ENCODE measurements around the gene TADA2A.
"Not testable (repeated sequence)": the region's sequence is repeated elsewhere in the genome, so short reads cannot be mapped to it uniquely, and the experiment has no call there.

Gene TADA2A

DNA sequence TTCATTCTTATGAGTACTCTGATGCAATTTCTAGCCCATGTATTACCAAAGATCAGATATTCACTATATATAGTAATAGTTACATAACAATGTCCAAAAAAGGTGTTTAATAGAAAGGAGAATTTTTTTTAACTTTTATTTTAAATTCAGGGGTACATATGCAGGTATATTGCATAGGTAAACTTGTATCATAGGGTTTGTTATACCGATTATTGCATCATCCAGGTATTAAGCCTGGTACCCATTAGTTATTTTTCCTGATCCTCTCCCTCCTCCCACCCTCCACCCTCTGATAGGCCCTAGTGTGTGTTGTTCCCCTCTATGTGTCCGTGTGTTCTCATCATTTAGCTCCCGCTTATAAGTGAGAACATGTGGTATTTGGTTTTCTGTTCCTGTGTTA is 51.1 kb downstream of the TADA2A start:
- not testable (repeated sequence) for DNase-seq (ENCODE audit: extremely low read depth in 1 of 2, low read depth in 1 of 2)

DNA sequence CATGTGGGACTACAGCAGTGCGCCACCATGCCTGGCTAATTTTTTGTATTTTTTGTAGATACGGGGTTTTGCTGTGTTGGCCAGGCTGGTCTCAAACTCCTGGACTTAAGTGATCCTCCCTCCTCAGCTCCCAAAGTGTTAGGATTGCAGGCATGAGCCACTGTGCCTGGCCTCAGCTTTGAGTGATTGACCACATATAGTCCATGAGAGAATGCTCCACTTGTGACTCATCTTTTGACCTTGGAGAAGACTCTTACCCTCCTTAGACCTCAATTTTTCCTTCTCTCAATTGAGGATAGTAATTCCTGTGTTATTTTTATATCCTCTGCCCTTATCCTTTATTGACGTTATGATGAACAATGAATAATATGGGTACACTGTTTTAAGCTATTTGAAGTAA is 52.1 kb downstream of the TADA2A start:
- no peak for DNase-seq (ENCODE audit: extremely low read depth in 1 of 2, low read depth in 1 of 2)

DNA sequence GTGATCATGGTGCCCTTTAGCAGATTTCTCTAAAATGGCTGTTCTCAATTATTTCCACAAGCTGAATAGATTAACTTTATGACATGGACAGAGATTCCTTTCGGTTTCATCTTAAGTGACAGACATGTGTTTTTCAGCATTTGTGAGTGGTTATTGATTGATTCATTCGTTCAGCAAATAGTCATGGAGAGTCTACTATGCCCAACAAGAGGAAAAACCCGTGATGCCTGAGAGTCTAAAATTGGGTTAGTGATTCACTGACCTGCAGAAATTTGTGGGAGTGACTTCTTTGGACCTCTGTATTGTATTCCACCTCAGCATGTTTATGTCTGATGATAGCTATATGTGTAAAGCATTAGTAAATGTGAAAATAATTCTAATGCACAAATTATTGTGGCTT is 55.0 kb downstream of the TADA2A start:
- no peak for DNase-seq (ENCODE audit: extremely low read depth in 1 of 2, low read depth in 1 of 2)

DNA sequence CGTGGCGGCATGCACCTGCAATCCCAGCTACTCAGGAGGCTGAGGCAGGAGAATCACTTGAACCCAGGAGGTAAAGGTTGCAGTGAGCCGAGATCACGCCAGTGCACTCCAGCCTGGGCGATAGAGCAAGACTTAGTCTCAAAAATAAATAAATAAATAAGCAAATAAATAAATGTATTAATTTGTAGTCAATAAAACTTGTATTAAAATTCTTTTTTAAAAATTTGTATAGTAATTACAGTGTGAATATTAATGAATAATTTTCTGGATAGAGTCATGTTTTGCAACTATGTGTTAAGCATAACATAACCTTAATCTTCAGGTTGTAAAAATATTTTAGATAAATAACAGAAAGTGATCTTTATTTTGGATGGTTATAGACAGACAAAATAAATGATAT is 55.8 kb downstream of the TADA2A start:
- no peak for DNase-seq (ENCODE audit: extremely low read depth in 1 of 2, low read depth in 1 of 2)

DNA sequence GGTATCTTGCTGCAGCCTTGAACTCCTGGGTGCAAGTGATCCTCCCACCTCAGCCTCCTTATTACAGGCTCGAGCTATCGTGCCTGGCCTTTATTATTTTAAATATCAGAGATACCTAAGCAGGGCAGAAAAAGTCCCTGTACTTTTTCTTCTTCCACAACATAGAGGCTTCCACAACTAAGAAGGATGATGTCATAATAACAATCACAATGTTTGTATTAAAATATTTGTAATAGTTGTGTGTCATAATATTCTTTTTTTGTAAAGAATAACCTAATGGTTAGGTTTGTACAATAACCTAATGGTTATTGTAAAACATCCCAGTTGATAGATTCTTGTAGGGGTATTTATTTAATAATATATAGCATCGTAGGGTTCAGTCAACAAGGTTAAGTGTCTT is 56.4 kb downstream of the TADA2A start:
- no peak for DNase-seq (ENCODE audit: extremely low read depth in 1 of 2, low read depth in 1 of 2)

DNA sequence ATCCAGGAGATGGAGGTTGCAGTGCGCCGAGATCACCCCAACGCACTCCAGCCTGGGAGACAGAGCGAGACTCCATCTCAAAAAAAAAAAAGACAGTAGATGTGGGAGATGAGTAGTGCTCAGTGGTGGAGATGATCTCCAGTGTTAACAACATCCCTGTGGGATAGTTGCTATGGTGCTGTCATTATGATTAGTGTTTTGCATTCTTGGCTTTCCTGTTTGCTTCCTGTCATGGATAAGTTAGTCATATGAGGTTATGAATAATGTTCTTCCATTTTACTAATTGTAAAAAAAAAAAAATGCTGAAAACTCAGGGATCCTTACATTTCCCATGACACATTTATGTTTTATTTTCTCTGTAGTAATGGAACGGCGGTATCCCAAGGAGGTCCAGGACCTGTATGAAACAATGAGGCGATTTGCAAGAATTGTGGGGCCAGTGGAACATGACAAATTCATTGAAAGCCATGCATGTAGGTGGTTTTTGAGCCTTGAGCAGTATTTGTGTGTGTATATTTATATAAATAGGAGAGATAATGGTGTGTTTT is 58.5 kb downstream of the TADA2A start:
- DNase-seq (ENCODE audit: extremely low read depth in 1 of 2, low read depth in 1 of 2) = no peak

DNA sequence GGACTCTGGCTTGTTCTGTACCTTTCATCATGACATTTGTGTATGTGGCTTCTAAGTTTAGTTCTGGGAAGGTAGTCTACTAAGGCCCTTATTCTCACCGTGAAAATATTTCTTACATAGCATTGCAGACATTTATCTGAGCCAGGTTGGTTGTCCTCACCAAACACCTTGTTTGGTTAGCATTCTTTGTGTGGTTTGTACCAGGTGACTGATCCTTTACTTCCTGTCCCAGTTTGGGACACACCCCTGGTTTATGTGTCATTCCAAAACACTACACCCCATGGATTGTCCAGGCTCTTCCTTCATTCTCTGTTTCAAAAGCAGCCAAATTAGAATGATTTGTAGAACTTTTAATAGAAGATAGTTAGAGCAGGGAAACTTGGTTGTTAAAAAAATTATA is 59.8 kb downstream of the TADA2A start:
- no peak for DNase-seq (ENCODE audit: extremely low read depth in 1 of 2, low read depth in 1 of 2)

DNA sequence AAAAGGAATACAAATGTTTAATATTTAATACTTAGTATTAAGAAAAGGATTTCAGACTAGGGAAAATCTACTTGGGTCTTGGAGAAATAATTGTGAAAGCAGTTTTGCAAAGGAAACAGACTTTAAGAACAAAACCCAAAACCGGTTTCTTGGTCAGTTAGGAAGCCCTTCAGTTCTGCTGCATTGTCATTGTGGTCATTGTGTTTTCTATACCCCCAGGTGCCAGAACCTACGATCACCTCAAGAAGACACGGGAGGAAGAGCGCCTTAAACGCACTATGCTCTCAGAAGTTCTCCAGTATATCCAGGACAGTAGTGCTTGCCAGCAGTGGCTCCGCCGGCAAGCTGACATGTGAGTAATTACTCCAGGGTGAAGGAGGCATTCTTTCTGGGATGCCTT is 63.5 kb downstream of the TADA2A start:
- DNase-seq (ENCODE audit: extremely low read depth in 1 of 2, low read depth in 1 of 2) = no peak

DNA sequence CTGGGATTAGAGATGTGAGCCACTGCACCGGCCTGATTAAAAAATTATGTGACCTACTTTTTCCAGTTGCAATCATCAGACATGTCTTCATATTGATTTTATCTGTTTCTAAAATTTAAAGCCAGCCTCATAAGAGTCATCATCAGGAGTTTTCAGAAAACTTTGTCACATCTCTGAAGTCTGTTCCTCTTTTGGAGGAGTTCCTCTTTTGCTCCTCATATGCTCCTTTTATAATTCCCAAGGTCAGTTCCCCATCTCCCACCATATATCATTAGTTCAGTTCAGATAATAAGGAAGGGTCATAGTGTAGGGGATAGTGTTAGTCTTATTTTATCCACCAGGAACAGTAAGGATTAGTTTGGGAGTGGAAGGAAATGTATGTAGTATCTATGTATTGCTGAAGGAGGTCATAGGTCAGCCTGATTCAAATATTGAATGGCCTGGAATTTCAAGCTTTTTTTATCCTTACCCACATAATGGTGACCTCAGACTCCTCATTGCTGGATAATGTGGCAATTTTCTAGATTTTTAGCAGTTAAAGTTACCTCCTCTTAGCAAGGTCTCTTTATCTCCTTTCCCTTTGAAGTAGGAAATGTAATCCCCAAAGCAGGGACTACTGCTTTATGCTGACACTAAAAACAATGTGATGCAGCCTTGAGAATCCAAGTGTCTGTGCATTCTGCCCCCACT is 69.2 kb downstream of the TADA2A start:
- DNase-seq (ENCODE audit: extremely low read depth in 1 of 2, low read depth in 1 of 2) = no peak

DNA sequence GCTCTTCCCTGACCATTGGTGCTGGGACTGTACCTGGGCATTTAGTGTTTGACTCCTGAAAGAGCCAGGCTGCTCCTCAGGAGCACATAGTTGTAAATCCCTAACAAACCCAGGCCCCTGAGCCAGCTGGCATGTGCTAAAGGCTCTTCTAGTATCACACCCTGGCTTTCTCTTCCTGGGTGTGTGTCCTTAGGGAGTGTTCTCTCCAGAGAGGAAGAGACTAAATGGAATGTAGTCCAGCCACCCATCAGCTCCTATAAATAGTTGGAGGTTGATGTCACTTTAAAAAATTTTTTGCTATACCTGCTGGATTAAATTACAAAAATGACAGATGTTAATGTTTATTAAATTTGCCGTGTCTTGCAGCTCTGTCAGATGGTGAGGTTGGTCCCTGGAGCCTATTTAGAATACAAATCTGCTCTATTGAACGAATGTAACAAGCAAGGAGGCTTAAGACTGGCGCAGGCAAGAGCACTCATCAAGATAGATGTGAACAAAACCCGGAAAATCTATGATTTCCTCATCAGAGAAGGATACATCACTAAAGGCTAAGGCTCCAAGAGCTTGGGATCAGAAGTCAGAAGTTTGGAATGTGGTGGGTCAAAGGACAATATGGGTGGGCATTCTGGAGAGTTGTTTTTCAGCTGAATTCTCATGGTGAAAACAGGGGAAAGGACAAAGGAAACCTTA is 69.9 kb downstream of the TADA2A start:
- no peak for DNase-seq (ENCODE audit: extremely low read depth in 1 of 2, low read depth in 1 of 2)

DNA sequence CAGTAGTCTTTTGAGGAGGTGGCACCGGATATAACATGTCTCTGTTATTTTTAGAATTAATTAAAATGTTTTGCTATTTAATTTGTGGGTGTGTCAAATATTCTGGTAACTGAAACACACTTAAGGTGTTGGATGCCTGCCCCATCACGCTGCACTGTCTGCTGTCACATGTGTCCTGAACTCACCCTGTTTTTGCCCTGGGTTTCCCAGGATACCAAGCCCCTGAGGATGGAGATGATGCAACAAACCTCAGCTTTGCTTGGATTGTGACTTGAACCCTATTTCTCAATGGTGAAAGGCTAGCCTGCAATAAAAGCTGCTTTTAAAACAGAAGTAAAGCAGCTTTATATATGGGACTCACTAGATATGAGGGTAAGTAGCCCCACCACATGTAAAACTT is 71.5 kb downstream of the TADA2A start:
- no peak for DNase-seq (ENCODE audit: extremely low read depth in 1 of 2, low read depth in 1 of 2)

DNA sequence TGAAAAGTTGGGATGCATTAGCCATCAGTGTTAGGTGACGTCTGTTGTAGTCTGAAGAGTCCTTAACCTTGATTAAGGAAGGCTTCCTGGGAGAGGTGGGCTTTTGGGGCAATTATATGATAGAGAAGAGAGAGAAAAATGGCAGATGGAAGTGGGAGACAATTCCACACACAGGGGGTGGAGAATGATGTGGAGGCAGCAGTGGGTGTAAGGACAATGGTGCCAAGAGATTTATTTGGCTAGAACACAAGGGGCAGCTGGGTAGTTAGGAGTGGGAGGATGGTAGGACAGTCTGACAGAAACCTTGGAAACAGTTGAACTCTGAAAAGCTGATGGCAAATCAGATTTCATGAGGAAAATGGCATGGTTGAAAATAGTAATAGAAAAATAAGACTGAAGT is 72.3 kb downstream of the TADA2A start:
- no peak for DNase-seq (ENCODE audit: extremely low read depth in 1 of 2, low read depth in 1 of 2)

DNA sequence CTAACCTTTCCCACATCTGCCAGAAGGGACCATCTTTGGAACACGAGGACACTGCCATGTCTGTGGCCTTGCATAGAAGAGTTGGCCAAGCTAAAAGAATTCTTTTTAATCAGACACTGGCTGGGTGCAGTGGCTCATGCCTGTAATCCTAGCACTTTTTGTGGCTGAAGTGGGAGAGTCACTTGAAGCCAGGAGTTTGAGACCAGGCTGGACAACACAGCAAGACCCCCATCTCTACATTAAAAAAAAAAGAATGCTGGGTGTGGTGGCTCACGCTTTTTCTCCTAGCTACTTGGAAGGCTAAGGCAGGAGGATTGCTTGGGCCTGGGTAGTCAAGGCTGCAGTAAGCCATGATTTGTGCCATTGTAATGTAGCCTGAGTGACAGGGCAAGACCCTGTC is 73.7 kb downstream of the TADA2A start:
- DNase-seq (ENCODE audit: extremely low read depth in 1 of 2, low read depth in 1 of 2) = no peak

DNA sequence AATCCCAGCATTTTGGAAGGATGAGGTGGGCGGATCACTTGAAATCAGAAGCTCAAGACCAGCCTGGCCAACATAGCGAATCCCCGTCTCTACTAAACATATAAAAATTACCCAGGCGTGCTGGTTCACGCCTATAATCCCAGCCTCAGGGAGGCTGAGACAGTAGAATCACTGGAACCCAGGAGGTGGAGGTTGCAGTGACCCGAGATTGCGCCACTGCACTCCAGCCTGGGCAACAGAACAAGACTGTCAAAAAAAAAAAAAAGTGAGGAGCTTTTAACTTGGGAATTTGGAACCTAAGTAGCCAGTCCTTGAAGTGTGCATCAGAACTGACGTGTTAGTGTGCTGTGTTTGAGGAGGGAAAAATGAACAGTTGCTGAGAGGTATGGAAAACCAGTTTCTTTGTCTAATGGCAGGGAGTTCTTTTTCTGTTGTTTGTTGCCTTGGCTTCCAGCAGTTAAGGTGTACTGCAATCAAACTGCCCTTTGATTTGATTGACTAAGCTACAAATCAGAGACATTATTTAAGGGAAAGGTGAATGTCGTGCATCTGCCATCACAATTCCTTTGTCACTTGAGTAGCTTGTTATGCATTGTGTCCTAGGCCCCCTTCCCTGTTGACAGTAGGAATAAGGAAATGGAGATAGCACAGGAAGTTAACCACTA is 74.4 kb downstream of the TADA2A start:
- no peak for DNase-seq (ENCODE audit: extremely low read depth in 1 of 2, low read depth in 1 of 2)

DNA sequence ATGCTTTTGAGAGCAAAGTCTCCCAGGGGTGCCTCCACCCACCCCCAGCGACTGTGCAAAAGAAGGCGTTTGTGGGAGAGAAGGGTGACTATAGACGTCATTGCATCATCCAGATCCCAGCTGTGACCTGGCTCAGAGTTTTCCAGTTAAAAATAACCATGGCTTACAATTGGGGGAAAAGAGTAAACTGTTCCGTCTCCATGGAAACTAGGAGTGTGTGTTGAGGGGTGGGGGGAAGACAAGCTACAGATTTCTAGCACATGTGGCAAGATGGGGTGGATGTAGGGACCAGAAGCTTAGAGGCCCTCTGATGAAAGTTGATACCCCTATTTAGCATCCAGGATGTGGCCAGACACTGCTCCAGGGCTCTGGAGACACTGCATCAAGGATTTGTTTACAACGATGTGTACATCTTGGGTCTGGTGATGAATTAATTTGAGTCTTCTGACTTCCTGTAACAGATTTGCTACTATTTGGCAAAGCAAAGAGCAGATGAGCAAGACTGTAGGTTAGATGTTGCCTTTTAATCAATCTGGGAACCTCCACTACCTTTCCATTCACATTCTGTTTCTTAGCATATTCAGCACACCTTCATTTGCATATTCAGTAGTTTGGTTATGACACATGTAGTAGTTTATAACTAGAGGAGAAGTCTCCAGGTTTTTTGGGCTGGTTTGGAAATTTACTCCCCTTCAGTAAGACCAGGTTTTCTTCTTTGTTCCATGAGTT is 76.8 kb downstream of the TADA2A start:
- no peak for DNase-seq (ENCODE audit: extremely low read depth in 1 of 2, low read depth in 1 of 2)

DNA sequence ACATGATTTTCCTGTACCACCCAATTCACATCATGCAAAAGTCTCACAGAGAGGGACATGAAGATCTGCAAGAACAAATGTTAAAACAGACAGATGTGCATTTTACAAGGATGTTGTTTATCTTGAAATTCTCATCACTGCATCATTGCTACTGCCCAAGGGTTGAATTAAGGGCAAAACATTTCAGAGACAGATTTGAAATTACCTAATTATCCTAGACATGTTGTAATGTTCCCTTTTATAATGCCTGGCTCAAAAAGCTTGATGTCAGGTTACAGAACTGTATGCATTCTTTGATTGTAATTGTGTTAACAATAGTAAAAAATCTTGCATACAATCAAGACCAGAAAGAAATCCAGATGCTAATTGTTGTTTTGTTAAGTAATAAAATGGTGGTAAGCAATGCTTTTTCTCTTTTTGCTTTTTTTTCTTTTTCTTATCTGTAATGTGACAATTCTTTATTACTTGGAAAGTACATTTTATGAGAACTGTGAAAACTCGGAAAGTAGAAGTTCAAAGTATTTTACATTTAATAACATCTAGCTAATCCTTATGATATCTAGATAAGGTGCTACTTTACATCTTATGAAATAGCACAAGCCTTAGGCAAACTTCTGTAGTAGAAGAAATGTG is 79.4 kb downstream of the TADA2A start:
- DNase-seq (ENCODE audit: extremely low read depth in 1 of 2, low read depth in 1 of 2) = no peak

DNA sequence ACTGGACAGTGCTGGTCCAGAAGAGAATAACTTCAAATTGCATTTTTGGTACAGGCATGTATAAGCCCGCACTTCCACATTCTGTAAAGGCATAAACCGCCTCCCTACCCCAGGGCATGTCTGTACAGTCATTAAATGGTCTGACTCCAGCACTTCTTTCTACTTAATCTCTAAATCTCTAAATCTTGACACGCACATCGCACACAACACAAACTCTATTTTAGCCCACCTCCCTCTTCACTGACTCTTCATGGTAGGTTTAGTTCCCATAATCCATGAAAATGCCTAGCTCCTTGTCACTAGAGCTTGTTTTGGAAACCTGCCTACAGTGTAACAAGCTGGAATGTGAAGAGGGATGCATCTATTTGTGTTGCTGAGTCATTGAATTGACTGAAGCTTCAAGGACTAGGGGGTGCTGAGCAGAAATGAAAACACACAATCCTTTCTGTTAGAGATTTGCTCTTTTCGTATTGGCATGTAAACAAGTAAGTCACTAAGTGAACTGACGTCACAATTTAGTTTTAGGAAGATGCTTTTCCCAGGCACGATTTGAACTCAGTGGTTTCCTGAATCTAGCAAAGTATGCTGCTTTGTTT is 81.4 kb downstream of the TADA2A start:
- no peak for DNase-seq (ENCODE audit: extremely low read depth in 1 of 2, low read depth in 1 of 2)

DNA sequence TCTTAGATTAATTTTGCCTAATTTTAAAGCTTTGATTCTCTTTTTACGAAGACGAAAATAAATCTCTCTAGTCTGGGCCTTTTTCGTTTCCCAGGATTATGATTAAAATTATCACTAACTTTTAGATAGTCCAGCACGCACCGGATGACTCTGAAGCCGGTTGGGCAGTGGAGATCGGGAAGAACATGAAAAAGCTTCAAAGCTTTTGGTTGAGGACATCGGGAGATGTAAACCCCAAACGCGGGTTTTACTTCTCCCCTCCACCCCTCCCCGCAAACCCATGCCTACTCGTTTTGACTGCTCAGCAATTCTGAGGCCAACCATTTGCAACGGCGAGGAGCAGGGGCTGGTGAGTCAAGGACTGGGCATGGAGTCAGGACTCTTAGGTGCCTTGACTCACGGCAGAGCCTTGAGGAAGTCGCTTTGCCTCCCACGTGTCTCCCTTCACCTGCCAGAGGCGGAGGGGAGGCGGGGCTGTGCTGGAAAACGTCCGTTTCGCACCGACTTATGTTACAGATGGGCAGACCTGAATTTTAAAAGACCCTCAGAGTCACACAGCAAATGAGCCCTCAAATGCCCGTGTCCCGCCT is 82.0 kb downstream of the TADA2A start:
- DNase-seq (ENCODE audit: extremely low read depth in 1 of 2, low read depth in 1 of 2) = peak; percentile 21 to 67

DNA sequence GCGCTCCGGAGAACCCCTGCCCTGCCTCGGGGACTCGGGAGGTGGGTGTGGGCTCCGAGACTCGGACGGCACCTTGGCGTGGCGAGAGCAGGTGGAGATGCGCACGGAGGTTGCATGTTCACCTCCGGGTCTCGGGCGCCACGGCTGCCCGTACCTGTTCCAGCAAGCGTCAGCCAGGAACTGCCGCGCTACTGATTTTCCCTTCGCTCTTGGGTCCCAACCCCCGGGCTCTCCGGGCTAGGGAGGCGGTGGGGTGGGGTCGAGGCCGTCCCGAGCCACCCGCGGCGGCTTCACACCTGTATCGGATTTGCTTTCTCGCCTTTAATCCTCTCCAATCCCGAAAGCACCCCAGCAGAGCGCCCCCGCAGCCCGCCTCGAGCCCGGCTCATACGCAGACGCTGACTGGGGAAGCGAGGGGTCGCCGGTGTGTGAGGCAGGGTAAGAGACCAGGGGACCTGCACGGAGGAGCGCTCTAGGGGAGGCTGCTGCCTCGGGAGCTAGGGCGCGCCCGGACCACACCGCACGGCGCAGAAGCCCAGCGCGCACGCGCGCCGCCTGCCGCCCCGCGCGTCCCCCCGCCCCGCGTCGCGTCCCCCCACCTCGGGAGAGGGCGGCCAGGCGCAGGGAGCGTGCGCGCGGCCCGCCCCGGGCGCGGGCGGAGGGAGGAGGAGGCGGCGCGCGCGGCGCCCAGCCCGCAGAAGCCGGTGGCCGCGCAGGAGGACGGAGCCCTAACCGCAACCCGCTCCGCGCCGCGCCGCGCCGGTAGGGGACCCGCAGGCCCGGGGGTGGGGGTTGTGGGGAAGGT is 82.7 kb downstream of the TADA2A start, which contains the start of gene DUSP14:
Gene DUSP14, plus strand, starts transcription at position 695 of the 805 bp plus-strand sequence. CDS start 22,382 bp downstream, outside the sequence.
- DNase-seq (ENCODE audit: extremely low read depth in 1 of 2, low read depth in 1 of 2) = peak; percentile 57 to 71
